Measurements from ENCODE around the gene ZNF212. TPM values are rescaled to one million over a fixed set of nuclear protein-coding genes. Genes with fewer than 3 reads are reported as not detected.

The ZNF212 gene
- polyA plus RNA-seq, 1 donor from 2014 or later: 12.2 TPM

GRCh38 chr7:149214020-149214720 is 25.3 kb upstream of the ZNF212 start:
- no peak for TF ChIP-seq POLR2AphosphoS5 (IDR thresholded peaks at IDR 0.05)
- TF ChIP-seq, protein P1, sequence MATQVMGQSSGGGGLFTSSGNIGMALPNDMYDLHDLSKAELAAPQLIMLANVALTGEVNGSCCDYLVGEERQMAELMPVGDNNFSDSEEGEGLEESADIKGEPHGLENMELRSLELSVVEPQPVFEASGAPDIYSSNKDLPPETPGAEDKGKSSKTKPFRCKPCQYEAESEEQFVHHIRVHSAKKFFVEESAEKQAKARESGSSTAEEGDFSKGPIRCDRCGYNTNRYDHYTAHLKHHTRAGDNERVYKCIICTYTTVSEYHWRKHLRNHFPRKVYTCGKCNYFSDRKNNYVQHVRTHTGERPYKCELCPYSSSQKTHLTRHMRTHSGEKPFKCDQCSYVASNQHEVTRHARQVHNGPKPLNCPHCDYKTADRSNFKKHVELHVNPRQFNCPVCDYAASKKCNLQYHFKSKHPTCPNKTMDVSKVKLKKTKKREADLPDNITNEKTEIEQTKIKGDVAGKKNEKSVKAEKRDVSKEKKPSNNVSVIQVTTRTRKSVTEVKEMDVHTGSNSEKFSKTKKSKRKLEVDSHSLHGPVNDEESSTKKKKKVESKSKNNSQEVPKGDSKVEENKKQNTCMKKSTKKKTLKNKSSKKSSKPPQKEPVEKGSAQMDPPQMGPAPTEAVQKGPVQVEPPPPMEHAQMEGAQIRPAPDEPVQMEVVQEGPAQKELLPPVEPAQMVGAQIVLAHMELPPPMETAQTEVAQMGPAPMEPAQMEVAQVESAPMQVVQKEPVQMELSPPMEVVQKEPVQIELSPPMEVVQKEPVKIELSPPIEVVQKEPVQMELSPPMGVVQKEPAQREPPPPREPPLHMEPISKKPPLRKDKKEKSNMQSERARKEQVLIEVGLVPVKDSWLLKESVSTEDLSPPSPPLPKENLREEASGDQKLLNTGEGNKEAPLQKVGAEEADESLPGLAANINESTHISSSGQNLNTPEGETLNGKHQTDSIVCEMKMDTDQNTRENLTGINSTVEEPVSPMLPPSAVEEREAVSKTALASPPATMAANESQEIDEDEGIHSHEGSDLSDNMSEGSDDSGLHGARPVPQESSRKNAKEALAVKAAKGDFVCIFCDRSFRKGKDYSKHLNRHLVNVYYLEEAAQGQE (IDR thresholded peaks at IDR 0.05; ENCODE audit: borderline replicate concordance): no peak
- no peak for TF ChIP-seq EZH2 (IDR thresholded peaks at IDR 0.05; ENCODE audit: borderline replicate concordance, insufficient read depth, low read length, poor library complexity, severe bottlenecking)
- TF ChIP-seq, protein P2, sequence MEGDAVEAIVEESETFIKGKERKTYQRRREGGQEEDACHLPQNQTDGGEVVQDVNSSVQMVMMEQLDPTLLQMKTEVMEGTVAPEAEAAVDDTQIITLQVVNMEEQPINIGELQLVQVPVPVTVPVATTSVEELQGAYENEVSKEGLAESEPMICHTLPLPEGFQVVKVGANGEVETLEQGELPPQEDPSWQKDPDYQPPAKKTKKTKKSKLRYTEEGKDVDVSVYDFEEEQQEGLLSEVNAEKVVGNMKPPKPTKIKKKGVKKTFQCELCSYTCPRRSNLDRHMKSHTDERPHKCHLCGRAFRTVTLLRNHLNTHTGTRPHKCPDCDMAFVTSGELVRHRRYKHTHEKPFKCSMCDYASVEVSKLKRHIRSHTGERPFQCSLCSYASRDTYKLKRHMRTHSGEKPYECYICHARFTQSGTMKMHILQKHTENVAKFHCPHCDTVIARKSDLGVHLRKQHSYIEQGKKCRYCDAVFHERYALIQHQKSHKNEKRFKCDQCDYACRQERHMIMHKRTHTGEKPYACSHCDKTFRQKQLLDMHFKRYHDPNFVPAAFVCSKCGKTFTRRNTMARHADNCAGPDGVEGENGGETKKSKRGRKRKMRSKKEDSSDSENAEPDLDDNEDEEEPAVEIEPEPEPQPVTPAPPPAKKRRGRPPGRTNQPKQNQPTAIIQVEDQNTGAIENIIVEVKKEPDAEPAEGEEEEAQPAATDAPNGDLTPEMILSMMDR (IDR thresholded peaks at IDR 0.05; ENCODE audit: poor library complexity, severe bottlenecking): no peak
- TF ChIP-seq RAD21 (conservative IDR thresholded peaks at IDR 0.05): no peak
- no peak for TF ChIP-seq EP300 (conservative IDR thresholded peaks at IDR 0.05; ENCODE audit: poor library complexity, severe bottlenecking)
- no peak for TF ChIP-seq TAF1 (IDR thresholded peaks at IDR 0.05; ENCODE audit: low read depth)
- no peak for TF ChIP-seq MXI1 (conservative IDR thresholded peaks at IDR 0.05; ENCODE audit: poor library complexity, severe bottlenecking)
- TF ChIP-seq SMC3 (conservative IDR thresholded peaks at IDR 0.05; ENCODE audit: poor library complexity): no peak
- Histone ChIP-seq H3K4me3 (ENCODE audit: low read length) (no peak overlapping the region), H2AFZ (ENCODE audit: low read depth, low read length) (no peak overlapping the region), H3K9me2 (ENCODE audit: insufficient read depth, low read length) (no peaks in the 10 kb centered on the region), H3F3A (ENCODE audit: insufficient read depth, low read length, poor library complexity, severe bottlenecking) (no peaks in the 10 kb centered on the region), H3K4me2 (ENCODE audit: low read length) (no peak overlapping the region), H3K36me3 (ENCODE audit: insufficient read depth, low read length) (peaks cover 5% of the 10 kb centered on the region), H3K27me3 (ENCODE audit: insufficient read depth, low read depth, low read length) (no peaks in the 10 kb centered on the region), H4K20me1 (ENCODE audit: insufficient read depth) (no peaks in the 10 kb centered on the region), H3K9ac (ENCODE audit: low read length) (no peak overlapping the region), H3K9me3 (ENCODE audit: low read length) (no peaks in the 10 kb centered on the region), H3K27ac (ENCODE audit: low read length) (no peak overlapping the region), H3K79me2 (replicated peaks; ENCODE audit: insufficient read depth, low read length) (no peaks in the 10 kb centered on the region)

- H4K20me1 ChIP-seq (ENCODE audit: insufficient read depth): no peaks in the 10 kb centered on the region
- H3K9me2 ChIP-seq (ENCODE audit: insufficient read depth, low read length): no peaks in the 10 kb centered on the region
- peaks cover 3% of the 10 kb centered on the region for H3K36me3 ChIP-seq (ENCODE audit: insufficient read depth, low read length)
- H3K79me2 ChIP-seq (replicated peaks; ENCODE audit: insufficient read depth, low read length): no peaks in the 10 kb centered on the region
- H3K4me2 ChIP-seq (ENCODE audit: low read length): no peak overlapping the region
- H3F3A ChIP-seq (ENCODE audit: insufficient read depth, low read length, poor library complexity, severe bottlenecking): no peaks in the 10 kb centered on the region
- no peak overlapping the region for H3K9ac ChIP-seq (ENCODE audit: low read length)
- no peaks in the 10 kb centered on the region for H3K9me3 ChIP-seq (ENCODE audit: low read length)
- no peak overlapping the region for H3K27ac ChIP-seq (ENCODE audit: low read length)
- H3K27me3 ChIP-seq (ENCODE audit: insufficient read depth, low read depth, low read length): no peaks in the 10 kb centered on the region
- no peak overlapping the region for H3K4me3 ChIP-seq (ENCODE audit: low read length)
- no peak overlapping the region for H2AFZ ChIP-seq (ENCODE audit: low read depth, low read length)
- TF ChIP-seq EZH2 (IDR thresholded peaks at IDR 0.05; ENCODE audit: borderline replicate concordance, insufficient read depth, low read length, poor library complexity, severe bottlenecking): no peak
- no peak for TF ChIP-seq MXI1 (conservative IDR thresholded peaks at IDR 0.05; ENCODE audit: poor library complexity, severe bottlenecking)
- TF ChIP-seq RAD21 (conservative IDR thresholded peaks at IDR 0.05): no peak
- TF ChIP-seq POLR2AphosphoS5 (IDR thresholded peaks at IDR 0.05): no peak
- TF ChIP-seq EP300 (conservative IDR thresholded peaks at IDR 0.05; ENCODE audit: poor library complexity, severe bottlenecking): no peak
- TF ChIP-seq, protein P1 (IDR thresholded peaks at IDR 0.05; ENCODE audit: borderline replicate concordance): no peak
- no peak for TF ChIP-seq TAF1 (IDR thresholded peaks at IDR 0.05; ENCODE audit: low read depth)
- no peak for TF ChIP-seq SMC3 (conservative IDR thresholded peaks at IDR 0.05; ENCODE audit: poor library complexity)
- TF ChIP-seq, protein P2 (IDR thresholded peaks at IDR 0.05; ENCODE audit: poor library complexity, severe bottlenecking): no peak
Measured at GRCh38 chr7:149216402-149216801, 23.0 kb upstream of the ZNF212 start.

All from neural cell (in vitro differentiated cells).